ENCODE measurements around the gene RNF227. TPM values are rescaled to one million over a fixed set of nuclear protein-coding genes. Genes with fewer than 3 reads are reported as not detected.

RNF227 gene
- total and polyA plus RNA-seq, 2 experiments from 2014 or later: 0.42 to 1.4 TPM

DNA sequence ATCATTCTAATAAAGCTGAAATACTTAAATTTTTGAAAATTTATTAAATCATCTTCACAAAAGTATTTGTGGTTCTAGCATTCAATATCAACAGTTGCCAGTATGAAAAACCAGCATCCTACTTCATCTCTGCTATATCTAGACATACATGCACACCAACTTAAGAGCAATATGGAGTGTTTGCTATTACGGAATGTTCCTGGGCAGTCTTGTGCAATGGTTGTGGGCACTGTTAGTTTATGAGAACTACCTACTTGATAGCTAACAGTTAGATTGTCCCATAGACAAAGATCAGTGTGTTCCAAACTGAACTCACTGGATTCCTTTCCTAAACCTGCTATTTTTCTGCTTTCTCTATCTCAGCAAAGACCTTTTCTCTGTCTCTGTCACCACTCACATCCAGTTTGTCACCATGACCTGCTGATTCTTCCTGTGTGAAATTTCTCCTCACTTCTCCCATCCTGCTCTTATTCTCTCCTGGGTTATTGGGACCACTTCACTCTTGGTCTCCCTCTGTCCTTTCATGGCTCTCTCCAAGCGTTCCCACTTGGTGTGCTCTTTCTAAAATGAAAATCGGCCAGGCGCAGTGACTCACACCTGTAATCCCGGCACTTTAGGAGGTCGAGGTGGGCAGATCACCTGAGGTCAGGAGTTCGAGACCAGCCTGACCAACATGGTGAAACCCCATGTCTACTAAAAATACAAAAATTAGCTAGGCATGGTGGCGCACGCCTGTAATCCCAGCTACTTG is 43.6 kb upstream of the RNF227 start:
- H3F3A ChIP-seq (replicated peaks; ENCODE audit: low read depth): no peaks in the 10 kb centered on the region
- no peaks in the 10 kb centered on the region for H3K36me3 ChIP-seq (ENCODE audit: insufficient read depth)
- no peak overlapping the region; the same call in 2 of the 3 replicates for H3K4me3 Mint-ChIP-seq
- DNase-seq (ENCODE audit: low spot score): no peak
- ATAC-seq: no peak
- no peak overlapping the region for H3K27ac ChIP-seq (ENCODE audit: low read depth)
- H3K4me2 ChIP-seq: no peak overlapping the region
- no peak for TF ChIP-seq JUNB (IDR thresholded peaks at IDR 0.05; ENCODE audit: unreplicated experiment)
- no peak for TF ChIP-seq NANOG (IDR thresholded peaks at IDR 0.05; ENCODE audit: borderline replicate concordance)
- no peak for TF ChIP-seq ZNF114 (CRISPR knock-in tag; IDR thresholded peaks at IDR 0.05)
- no peak for TF ChIP-seq POLR2AphosphoS5 (IDR thresholded peaks at IDR 0.05; ENCODE audit: low read depth)
- no peaks in the 10 kb centered on the region for H3K9me3 Mint-ChIP-seq
- H4K20me1 ChIP-seq (replicated peaks; ENCODE audit: insufficient read depth): no peaks in the 10 kb centered on the region
- no peaks in the 10 kb centered on the region for H3K27me3 ChIP-seq (ENCODE audit: insufficient read depth)
- no peak overlapping the region for H2AFZ ChIP-seq
- H3K4me1 Mint-ChIP-seq: peaks cover 10% of the 10 kb centered on the region
- no peak overlapping the region for H3K27ac Mint-ChIP-seq
- peaks cover 10% of the 10 kb centered on the region for H3K4me1 ChIP-seq (ENCODE audit: insufficient read depth)
- H3K36me3 Mint-ChIP-seq (ENCODE audit: low read depth): no peaks in the 10 kb centered on the region
- H3K9me2 ChIP-seq (ENCODE audit: insufficient read depth): 0 out of 2 replicates have a peak, but pooled peaks cover 5% of the 10 kb centered on the region
- H3K27me3 Mint-ChIP-seq (ENCODE audit: insufficient read depth, low read depth, poor library complexity): peaks cover 8% of the 10 kb centered on the region
- no peaks in the 10 kb centered on the region for H3K79me2 ChIP-seq (replicated peaks; ENCODE audit: insufficient read depth)
- no peak overlapping the region for H3K4me3 ChIP-seq

DNA sequence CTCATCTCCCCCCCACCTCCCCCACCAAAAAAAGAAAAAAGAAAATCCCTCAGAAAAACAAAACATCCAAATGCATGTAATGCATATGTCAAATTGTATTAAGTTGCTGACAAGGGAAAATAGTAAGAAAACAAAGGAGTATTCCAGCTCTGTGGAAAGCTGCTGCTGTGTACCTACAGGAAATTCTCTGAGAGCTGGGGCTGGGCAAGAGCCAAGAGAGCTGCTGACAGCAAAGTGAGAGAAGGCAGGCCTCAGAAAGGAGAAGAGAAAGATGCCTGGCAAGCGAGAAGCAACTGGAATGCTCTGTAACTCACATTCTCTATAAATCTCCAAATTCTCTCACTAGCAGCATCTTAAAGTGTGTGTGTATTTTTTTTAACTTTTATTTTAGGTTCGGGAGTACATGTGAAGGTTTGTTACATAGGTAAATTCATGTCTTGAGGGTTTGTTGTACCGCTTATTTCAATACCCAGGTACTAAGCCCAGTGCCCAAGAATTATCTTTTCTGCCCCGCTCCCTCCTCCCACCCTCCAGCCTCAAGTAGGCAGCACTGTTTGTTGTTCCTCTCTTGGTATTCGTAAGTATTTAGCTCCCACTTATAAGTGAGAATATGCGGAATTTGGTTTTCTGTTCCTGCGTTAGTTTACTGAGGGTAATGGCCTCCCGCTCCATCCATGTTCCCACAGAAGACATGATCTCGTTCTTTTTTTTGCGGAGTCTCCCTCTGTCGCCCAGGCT is 40.3 kb upstream of the RNF227 start:
- Histone ChIP-seq H3K27me3 (ENCODE audit: insufficient read depth) (no peaks in the 10 kb centered on the region), H3K4me2 (no peak overlapping the region), H3K36me3 (ENCODE audit: insufficient read depth) (no peaks in the 10 kb centered on the region), H4K20me1 (replicated peaks; ENCODE audit: insufficient read depth) (no peaks in the 10 kb centered on the region), H3K9me2 (ENCODE audit: insufficient read depth) (0 out of 2 replicates have a peak, but pooled peaks cover 5% of the 10 kb centered on the region), H3K4me1 (ENCODE audit: insufficient read depth) (peaks cover 6% of the 10 kb centered on the region), H2AFZ (no peak overlapping the region), H3K4me3 (no peak overlapping the region), H3K79me2 (replicated peaks; ENCODE audit: insufficient read depth) (no peaks in the 10 kb centered on the region), H3F3A (replicated peaks; ENCODE audit: low read depth) (no peaks in the 10 kb centered on the region), H3K27ac (ENCODE audit: low read depth) (no peak overlapping the region)
- Mint-ChIP-seq H3K36me3 (ENCODE audit: low read depth) (no peaks in the 10 kb centered on the region), H3K9me3 (no peaks in the 10 kb centered on the region), H3K4me3 (no peak overlapping the region), H3K4me1 (peaks cover 5% of the 10 kb centered on the region), H3K27me3 (ENCODE audit: insufficient read depth, low read depth, poor library complexity) (peaks cover 4% of the 10 kb centered on the region), H3K27ac (no peak overlapping the region)
- DNase-seq (ENCODE audit: low spot score) (no peak), ATAC-seq (no peak)
- no peak for TF ChIP-seq NANOG (IDR thresholded peaks at IDR 0.05; ENCODE audit: borderline replicate concordance)
- TF ChIP-seq, protein P1, sequence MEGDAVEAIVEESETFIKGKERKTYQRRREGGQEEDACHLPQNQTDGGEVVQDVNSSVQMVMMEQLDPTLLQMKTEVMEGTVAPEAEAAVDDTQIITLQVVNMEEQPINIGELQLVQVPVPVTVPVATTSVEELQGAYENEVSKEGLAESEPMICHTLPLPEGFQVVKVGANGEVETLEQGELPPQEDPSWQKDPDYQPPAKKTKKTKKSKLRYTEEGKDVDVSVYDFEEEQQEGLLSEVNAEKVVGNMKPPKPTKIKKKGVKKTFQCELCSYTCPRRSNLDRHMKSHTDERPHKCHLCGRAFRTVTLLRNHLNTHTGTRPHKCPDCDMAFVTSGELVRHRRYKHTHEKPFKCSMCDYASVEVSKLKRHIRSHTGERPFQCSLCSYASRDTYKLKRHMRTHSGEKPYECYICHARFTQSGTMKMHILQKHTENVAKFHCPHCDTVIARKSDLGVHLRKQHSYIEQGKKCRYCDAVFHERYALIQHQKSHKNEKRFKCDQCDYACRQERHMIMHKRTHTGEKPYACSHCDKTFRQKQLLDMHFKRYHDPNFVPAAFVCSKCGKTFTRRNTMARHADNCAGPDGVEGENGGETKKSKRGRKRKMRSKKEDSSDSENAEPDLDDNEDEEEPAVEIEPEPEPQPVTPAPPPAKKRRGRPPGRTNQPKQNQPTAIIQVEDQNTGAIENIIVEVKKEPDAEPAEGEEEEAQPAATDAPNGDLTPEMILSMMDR (conservative IDR thresholded peaks at IDR 0.05; ENCODE audit: low read depth in 2 of 2): no peak

Data from GM23338 (cell line).